HG02973 (cell line): ENCODE measurements around the gene FER.
"Not testable (repeated sequence)": the region's sequence is repeated elsewhere in the genome, so short reads cannot be mapped to it uniquely, and the experiment has no call there.

Source experiments
- ATAC-seq: cut with Tn5 transposase; IDR thresholded peaks from one replicate; pipeline ENCODE4 v1.9.1; 2021; ENCODE audit warnings: moderate library complexity; ENCODE audit not compliant: unreplicated experiment

FER gene

GRCh38 chr5:108869066-108869465 is 121.4 kb downstream of the FER start:
- no peak for ATAC-seq

GRCh38 chr5:108876451-108876850 is 128.8 kb downstream of the FER start:
- ATAC-seq: no peak

- no peak for ATAC-seq
These were observed 131.1 kb downstream of the FER start for GRCh38 chr5:108878756-108879155.

GRCh38 chr5:108881133-108881532 is 133.4 kb downstream of the FER start:
- ATAC-seq: no peak

GRCh38 chr5:108884736-108885135 is 137.0 kb downstream of the FER start:
- ATAC-seq: no peak

GRCh38 chr5:108898257-108898656 is 150.6 kb downstream of the FER start:
- ATAC-seq: no peak

GRCh38 chr5:108898707-108899106 is 151.0 kb downstream of the FER start:
- no peak for ATAC-seq

GRCh38 chr5:108899244-108899643 is 151.5 kb downstream of the FER start:
- ATAC-seq: not testable (repeated sequence)

GRCh38 chr5:108900668-108901067 is 153.0 kb downstream of the FER start:
- ATAC-seq: no peak

GRCh38 chr5:108905805-108906204 is 158.1 kb downstream of the FER start:
- no peak for ATAC-seq

GRCh38 chr5:108910627-108911026 is 162.9 kb downstream of the FER start:
- no peak for ATAC-seq

GRCh38 chr5:108911055-108911454 is 163.4 kb downstream of the FER start:
- ATAC-seq: peak; percentile 89

GRCh38 chr5:108917596-108917995 is 169.9 kb downstream of the FER start:
- ATAC-seq: no peak

- no peak for ATAC-seq
These were observed 172.1 kb downstream of the FER start for GRCh38 chr5:108919591-108920326.

GRCh38 chr5:108924457-108924961 is 176.8 kb downstream of the FER start:
- no peak for ATAC-seq

GRCh38 chr5:108925073-108925472 is 177.4 kb downstream of the FER start:
- ATAC-seq: no peak

GRCh38 chr5:108930107-108930506 is 182.4 kb downstream of the FER start:
- no peak for ATAC-seq

GRCh38 chr5:108935611-108936010 is 187.9 kb downstream of the FER start:
- no peak for ATAC-seq

GRCh38 chr5:108937221-108937620 is 189.5 kb downstream of the FER start:
- ATAC-seq: no peak

- no peak for ATAC-seq
These were observed 192.8 kb downstream of the FER start for GRCh38 chr5:108940506-108940905.

- ATAC-seq: no peak
These were observed 194.0 kb downstream of the FER start for GRCh38 chr5:108941746-108942145.

- ATAC-seq: no peak
These were observed 195.0 kb downstream of the FER start for GRCh38 chr5:108942701-108943100.

- no peak for ATAC-seq
These were observed 197.4 kb downstream of the FER start for GRCh38 chr5:108945094-108945493.
